HEK293T (cell line): ENCODE measurements around the gene MRPL55.
"Not testable (repeated sequence)": the region's sequence is repeated elsewhere in the genome, so short reads cannot be mapped to it uniquely, and the experiment has no call there.

Experiments
- ARNT ChIP-seq: fragments of 450-650 bp; IDR thresholded peaks from 2 replicates; pipeline ENCODE4 v1.6.1; 2017; ENCODE audit warnings: mild to moderate bottlenecking
- BHLHE40 ChIP-seq: fragments of 450-650 bp; IDR thresholded peaks from 2 replicates; pipeline ENCODE4 v1.6.1; 2016; ENCODE audit warnings: mild to moderate bottlenecking, moderate library complexity, borderline replicate concordance
- CTBP1 ChIP-seq: fragments of 450-650 bp; IDR thresholded peaks from 2 replicates; pipeline ENCODE4 v1.6.1; 2016; ENCODE audit warnings: borderline replicate concordance
- ELF4 ChIP-seq: fragments of 450-650 bp; IDR thresholded peaks from 2 replicates; pipeline ENCODE4 v1.6.1; 2017; ENCODE audit warnings: antibody characterized with exemption
- FOXA1 ChIP-seq: fragments of 450-650 bp; IDR thresholded peaks from 2 replicates; pipeline ENCODE4 v1.6.1; 2016; ENCODE audit warnings: mild to moderate bottlenecking
- FOXK2 ChIP-seq: fragments of 450-650 bp; IDR thresholded peaks from 2 replicates; pipeline ENCODE4 v1.6.1; 2016; ENCODE audit warnings: mild to moderate bottlenecking
- FOXM1 ChIP-seq: fragments of 450-650 bp; IDR thresholded peaks from 2 replicates; pipeline ENCODE4 v1.6.1; 2017; ENCODE audit warnings: mild to moderate bottlenecking, borderline replicate concordance
- HDGF ChIP-seq: fragments of 450-650 bp; IDR thresholded peaks from 2 replicates; pipeline ENCODE4 v1.6.1; 2017; ENCODE audit warnings: antibody characterized with exemption, borderline replicate concordance
- LEF1 ChIP-seq: fragments of 450-650 bp; IDR thresholded peaks from 2 replicates; pipeline ENCODE4 v1.6.1; 2017; ENCODE audit warnings: mild to moderate bottlenecking, borderline replicate concordance
- SP1 ChIP-seq: fragments of 450-650 bp; IDR thresholded peaks from 2 replicates; pipeline ENCODE4 v1.6.1; 2017
- SUZ12 ChIP-seq: fragments of 450-650 bp; IDR thresholded peaks from 2 replicates; pipeline ENCODE4 v1.6.1; 2016; ENCODE audit warnings: mild to moderate bottlenecking
- TARDBP ChIP-seq: fragments of 450-650 bp; IDR thresholded peaks from 2 replicates; pipeline ENCODE4 v1.6.1; 2016
- TF ChIP-seq, protein P1 (sequence below): fragments of 450-650 bp; IDR thresholded peaks from 2 replicates; pipeline ENCODE4 v1.6.1; 2016

DNA sequence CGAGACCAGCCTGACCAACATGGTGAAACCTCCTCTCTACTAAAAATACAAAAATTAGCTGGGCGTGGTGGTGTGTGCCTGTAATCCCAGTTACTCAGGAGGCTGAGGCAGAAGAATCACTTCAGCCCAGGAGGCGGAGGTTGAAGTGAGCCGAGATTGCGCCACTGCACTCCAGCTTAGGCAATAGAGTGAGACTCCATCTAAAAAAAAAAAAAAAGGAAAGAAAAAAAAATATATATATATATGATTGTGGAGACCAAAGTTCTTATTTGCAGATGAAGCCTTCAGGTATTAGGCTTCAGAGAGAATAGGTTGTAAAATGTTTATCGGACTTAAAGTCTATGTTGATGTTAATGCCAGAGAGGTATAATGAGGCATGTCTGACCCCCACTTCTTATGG lies 2.2 kb upstream of the MRPL55 start:
- not testable (repeated sequence) for TF ChIP-seq LEF1, SP1, BHLHE40, HDGF, ELF4, SUZ12, FOXK2, CTBP1, FOXM1, FOXA1, TARDBP, ARNT
- TF ChIP-seq, protein P1, sequence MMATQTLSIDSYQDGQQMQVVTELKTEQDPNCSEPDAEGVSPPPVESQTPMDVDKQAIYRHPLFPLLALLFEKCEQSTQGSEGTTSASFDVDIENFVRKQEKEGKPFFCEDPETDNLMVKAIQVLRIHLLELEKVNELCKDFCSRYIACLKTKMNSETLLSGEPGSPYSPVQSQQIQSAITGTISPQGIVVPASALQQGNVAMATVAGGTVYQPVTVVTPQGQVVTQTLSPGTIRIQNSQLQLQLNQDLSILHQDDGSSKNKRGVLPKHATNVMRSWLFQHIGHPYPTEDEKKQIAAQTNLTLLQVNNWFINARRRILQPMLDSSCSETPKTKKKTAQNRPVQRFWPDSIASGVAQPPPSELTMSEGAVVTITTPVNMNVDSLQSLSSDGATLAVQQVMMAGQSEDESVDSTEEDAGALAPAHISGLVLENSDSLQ, result not testable (repeated sequence)
